ENCODE measurements around the gene FOXG1.

- no peak for TF ChIP-seq CTCF (IDR thresholded peaks at IDR 0.05)
- no peak for TF ChIP-seq POLR2A (IDR thresholded peaks at IDR 0.05)
Measured at GRCh38 chr14:28770061-28770460, 3.5 kb downstream of the FOXG1 start.

Data from thyroid gland (tissue), 4 donors.